Measurements from ENCODE around the gene CFAP45. TPM values are rescaled to one million over a fixed set of nuclear protein-coding genes. Genes with fewer than 3 reads are reported as not detected.

The CFAP45 gene
- total and polyA plus RNA-seq, 2 donors from 2014 or later = 1.0 to 14.2 TPM

GRCh38 chr1:159939678-159940002, 39.7 kb upstream of the CFAP45 start:
- Histone ChIP-seq H3K4me1 (ENCODE audit: control insufficient read depth in 2 of 3, insufficient read depth in 2 of 3, low read depth in 1 of 3, low read length in 3 of 3) (peaks cover 0 to 4% (median 0%) of the 10 kb centered on the region in 3 donors), H3K27ac (ENCODE audit: low read depth in 2 of 2, low read length in 2 of 2) (no peak overlapping the region), H3K4me3 (ENCODE audit: low read length in 3 of 3) (no peak overlapping the region), H3K9me3 (ENCODE audit: control insufficient read depth in 2 of 3, insufficient read depth in 1 of 3, low read length in 3 of 3) (no peaks in the 10 kb centered on the region), H3K36me3 (ENCODE audit: control insufficient read depth in 2 of 3, insufficient read depth in 3 of 3, low read length in 3 of 3) (no peaks in the 10 kb centered on the region), H3K27me3 (ENCODE audit: control insufficient read depth, insufficient read depth, low read length) (no peaks in the 10 kb centered on the region), H3K9ac (ENCODE audit: low read length in 3 of 3) (no peak overlapping the region)
- DNase-seq = no peak
- intact Hi-C loops (cut with DNase I) = loop anchor here (5.0 kb wide), 1 partner anchor 68 kb away; no protein-coding TSS in a partner anchor
- TF ChIP-seq CTCF (IDR thresholded peaks at IDR 0.05; ENCODE audit: borderline replicate concordance, extremely low read depth, insufficient read depth) = no peak
- FAIRE-seq = no peak

- Histone ChIP-seq H3K27me3 (ENCODE audit: control insufficient read depth, insufficient read depth, low read length) (no peaks in the 10 kb centered on the region), H3K4me1 (ENCODE audit: control insufficient read depth in 2 of 3, insufficient read depth in 2 of 3, low read depth in 1 of 3, low read length in 3 of 3) (peaks cover 0 to 4% (median 0%) of the 10 kb centered on the region in 3 donors), H3K9me3 (ENCODE audit: control insufficient read depth in 2 of 3, insufficient read depth in 1 of 3, low read length in 3 of 3) (no peaks in the 10 kb centered on the region), H3K27ac (ENCODE audit: low read depth in 2 of 2, low read length in 2 of 2) (no peak overlapping the region), H3K4me3 (ENCODE audit: low read length in 3 of 3) (no peak overlapping the region), H3K9ac (ENCODE audit: low read length in 3 of 3) (no peak overlapping the region), H3K36me3 (ENCODE audit: control insufficient read depth in 2 of 3, insufficient read depth in 3 of 3, low read length in 3 of 3) (no peaks in the 10 kb centered on the region)
- DNase-seq (no peak), FAIRE-seq (no peak)
- TF ChIP-seq CTCF (IDR thresholded peaks at IDR 0.05; ENCODE audit: borderline replicate concordance, extremely low read depth, insufficient read depth) = no peak
- intact Hi-C loops (cut with DNase I) = loop anchor here (5.0 kb wide), 1 partner anchor 68 kb away; no protein-coding TSS in a partner anchor
These were observed 39.1 kb upstream of the CFAP45 start for GRCh38 chr1:159938905-159939677.

- no peak for TF ChIP-seq CTCF (IDR thresholded peaks at IDR 0.05; ENCODE audit: borderline replicate concordance, extremely low read depth, insufficient read depth)
- peaks cover 0 to 4% (median 0%) of the 10 kb centered on the region in 3 donors for H3K4me1 ChIP-seq (ENCODE audit: control insufficient read depth in 2 of 3, insufficient read depth in 2 of 3, low read depth in 1 of 3, low read length in 3 of 3)
- intact Hi-C loops (cut with DNase I) = loop anchor here (5.0 kb wide), 1 partner anchor 69 kb away; no protein-coding TSS in a partner anchor
- no peak overlapping the region for H3K4me3 ChIP-seq (ENCODE audit: low read length in 3 of 3)
- DNase-seq (no peak), FAIRE-seq (no peak)
- no peak overlapping the region for H3K27ac ChIP-seq (ENCODE audit: low read depth in 2 of 2, low read length in 2 of 2)
- no peaks in the 10 kb centered on the region for H3K9me3 ChIP-seq (ENCODE audit: control insufficient read depth in 2 of 3, insufficient read depth in 1 of 3, low read length in 3 of 3)
- H3K36me3 ChIP-seq (ENCODE audit: control insufficient read depth in 2 of 3, insufficient read depth in 3 of 3, low read length in 3 of 3) = no peaks in the 10 kb centered on the region
- no peaks in the 10 kb centered on the region for H3K27me3 ChIP-seq (ENCODE audit: control insufficient read depth, insufficient read depth, low read length)
- no peak overlapping the region for H3K9ac ChIP-seq (ENCODE audit: low read length in 3 of 3)
These were observed 38.4 kb upstream of the CFAP45 start for GRCh38 chr1:159938211-159938852.

Data from kidney (tissue), 14 donors.